T-helper 1 cell (primary cell): ENCODE results near the gene EIF3C.
"Not testable (repeated sequence)": the region's sequence is repeated elsewhere in the genome, so short reads cannot be mapped to it uniquely, and the experiment has no call there.

ENCODE experiments used
- DNase-seq, 5 donors: peaks; one replicate each; pipeline ENCODE4 v3.0.0-alpha.2; 2012 to 2020

The EIF3C gene

DNA sequence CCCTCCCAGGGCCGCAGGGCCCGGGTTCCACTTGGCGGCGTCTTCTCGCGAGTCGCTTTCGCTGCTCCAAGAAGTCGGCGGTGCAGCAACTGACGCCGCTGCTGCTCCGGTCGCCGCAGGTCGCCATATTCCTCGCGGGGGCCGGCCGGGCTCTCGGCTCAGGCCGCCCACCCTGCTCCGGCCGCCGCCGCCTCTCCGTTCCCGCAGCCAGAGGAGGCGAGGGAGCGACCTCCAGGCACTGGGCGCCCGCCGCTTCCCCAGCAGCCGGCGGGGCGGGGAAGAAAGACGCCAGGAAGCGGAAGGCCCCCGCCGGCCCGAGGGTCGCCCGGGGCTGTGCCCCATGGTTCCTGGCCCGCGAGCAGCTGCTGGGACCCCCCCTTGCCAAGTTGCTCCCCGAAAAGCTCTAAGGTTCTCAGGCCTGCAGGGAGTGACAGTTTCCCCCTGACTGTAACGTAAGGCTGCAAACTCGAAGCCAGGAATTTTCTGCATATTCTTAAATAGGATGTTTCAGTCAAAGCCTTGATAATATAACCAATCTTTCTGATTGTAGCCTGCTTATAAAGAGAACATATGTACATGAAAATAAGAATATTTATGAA is 39.3 kb downstream of the EIF3C start:
- DNase-seq = not testable (repeated sequence)

DNA sequence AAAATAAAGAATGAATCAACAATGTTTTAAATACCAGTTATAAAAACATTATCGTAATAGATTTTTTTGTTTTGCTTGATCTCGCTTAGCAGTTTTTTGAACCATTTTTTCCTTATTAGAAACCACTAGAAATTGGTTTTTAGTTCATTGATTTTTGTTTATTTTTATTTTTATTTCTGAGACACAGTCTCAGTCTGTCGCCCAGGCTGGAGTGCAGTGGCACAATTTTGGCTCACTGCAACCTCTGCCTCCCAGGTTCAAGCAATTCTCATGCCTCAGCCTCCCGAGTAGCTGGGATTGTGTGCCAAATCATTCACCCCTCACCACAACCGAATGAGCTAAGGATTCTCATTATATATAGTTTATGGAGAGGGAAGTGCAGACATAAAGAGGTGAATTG is 40.2 kb downstream of the EIF3C start, which contains the start of gene NPIPB9:
Gene NPIPB9, plus strand, starts transcription at position 301 of the 400 bp plus-strand sequence.
- not testable (repeated sequence) for DNase-seq

DNA sequence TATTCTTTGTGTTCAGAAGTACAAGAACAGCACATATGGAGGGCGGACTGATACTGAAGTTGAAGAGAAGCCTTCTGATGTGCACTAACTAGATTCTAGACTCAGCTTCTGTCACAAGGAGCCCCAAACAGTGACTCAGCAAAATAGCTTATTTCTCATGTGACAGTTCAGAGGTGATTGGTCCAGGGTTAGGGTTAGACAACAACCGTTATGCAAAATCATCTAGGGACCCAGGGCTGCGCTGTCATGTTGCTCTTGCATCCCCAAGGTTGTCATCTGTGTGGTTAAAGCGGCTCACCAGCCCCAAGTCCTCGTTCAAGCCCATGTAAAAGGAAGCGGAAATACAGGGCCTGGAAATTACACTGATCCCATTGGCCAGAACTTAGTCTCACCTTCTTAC is 70.4 kb downstream of the EIF3C start:
- not testable (repeated sequence) for DNase-seq

DNA sequence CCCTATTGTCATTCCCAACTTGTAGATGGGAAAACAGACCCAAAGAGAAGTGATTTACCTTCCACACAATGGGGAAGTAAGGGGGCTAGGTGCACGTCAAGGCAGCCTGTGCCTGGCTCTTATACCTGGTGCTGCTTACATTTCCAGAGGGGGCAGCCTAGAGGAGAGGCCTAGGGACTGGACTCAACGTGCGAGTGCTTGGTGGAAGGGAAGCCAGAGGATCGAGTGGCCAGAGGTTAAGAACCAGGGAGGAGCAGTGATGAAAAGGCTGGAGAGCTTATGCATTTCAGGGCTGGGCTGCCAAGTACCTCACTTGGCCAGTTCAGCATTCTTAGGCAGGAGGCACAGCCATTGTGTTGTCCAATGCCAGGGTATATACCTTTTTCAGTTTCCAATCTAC is 71.1 kb downstream of the EIF3C start:
- DNase-seq = not testable (repeated sequence)
